Islet of Langerhans (tissue), 1 donor: ENCODE measurements around the gene TSPAN18.

Experiments
- FAIRE-seq: peaks from one replicate; lab custom pipeline; 2011; peaks lifted over from hg19 to GRCh38; lab: Jason Lieb, UNC

Gene TSPAN18

DNA sequence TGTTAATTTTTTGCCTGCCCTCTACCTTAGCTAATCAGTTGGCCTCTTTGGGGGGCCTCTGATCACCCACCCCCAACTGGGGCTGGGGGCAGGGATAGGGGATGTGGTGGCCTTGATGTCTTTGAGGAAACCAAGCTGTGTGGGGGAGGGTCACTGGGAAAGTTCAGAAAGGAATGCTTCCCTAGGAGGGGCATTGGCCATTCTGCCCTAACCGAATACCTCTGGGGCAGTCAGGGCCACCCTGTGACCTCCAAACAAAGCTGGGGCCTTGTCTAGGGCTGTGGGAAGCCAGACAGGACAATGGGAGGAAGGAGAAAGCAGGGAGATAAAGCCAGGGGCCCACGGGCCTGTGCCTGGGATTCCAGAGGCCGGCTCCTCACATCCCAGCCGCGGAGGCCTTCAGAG, 97.5 kb downstream of the TSPAN18 start:
- no peak for FAIRE-seq

DNA sequence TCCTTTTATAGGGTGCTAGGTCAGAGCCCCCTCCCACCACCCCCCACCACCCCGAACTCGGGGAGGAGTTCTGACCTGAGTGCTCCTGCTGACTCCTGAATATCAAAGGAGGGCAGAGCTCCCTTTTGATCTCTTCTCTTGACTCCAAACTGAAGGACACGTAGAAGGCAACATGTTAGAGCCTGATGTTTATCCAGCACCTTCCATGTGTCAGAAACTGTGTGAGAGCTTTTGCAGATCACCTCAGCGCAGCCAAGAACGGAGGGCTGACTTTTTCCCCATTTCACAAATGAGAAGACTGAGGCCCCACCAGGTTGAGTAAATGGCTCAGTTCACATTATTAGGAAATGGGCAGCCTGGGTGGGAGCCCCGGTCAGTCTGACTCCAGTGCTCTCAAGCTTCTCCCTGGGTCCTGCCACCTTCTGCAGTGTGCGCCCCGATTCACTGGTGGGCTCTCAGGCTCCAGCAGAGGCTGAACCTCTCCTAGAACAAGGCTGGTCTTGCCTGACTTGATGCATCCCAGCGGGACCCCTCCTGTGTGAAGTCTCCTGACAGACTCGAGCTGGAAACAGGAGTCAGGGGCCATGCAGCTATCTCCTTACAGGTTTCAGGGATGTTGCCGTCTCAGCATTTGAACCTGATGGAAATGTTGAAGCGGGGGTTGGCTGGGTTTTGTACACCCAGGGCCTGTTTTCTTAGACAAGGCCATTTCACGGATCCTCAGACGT, 98.5 kb downstream of the TSPAN18 start:
- FAIRE-seq = no peak

DNA sequence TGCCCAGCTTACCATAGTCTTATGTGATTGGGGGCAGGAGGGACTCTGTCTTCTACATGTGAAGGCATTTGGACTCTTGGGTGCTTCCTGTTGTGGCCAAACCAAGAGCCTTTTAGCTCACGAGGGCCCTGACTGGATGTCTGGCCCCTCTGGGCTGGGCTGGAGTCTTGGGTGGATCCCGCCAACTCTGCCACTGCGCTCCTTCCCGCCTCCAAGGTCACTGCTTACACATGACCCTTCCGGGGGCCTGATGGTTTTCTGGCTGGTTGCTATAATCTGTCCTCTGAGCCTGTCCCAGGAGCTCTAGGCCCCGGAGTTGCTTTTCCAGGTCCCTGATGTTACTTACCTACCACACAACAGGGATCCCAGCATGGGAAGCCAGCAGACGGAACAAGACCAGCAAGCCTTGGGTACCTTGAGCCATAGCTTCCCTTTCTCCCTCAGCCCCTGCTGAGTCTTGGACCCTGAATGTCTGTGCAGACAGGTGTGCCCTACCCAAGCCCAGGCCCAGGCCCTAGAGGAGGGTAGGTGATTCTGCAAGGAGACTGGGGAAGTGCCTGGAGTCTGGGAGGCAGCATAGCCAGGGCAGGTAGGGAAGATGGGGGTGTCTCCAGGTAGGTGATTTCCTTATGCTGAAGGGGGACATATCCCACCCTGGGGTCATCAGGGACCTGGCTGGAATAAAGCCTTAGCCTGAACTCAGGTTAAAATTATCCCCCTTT, 100.3 kb downstream of the TSPAN18 start:
- FAIRE-seq = no peak

DNA sequence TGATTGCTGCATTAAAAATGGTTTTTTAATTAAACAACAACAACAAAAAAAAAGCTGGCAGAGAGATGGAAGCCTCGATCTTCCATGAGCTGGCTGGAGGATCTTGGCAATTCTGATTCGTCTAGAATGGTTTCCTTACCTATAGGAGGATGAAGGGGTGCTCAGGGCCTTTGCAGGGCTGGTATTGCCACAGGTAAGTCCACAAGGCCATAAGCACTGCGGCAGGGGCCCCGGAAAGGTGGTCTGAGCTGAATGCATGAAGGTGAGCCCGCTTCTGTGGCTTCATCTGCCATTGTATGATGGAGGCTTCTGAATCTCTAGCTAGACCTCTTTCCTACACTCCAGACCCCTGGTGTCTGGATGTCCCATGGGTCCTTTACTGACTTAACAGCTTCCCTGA, 101.5 kb downstream of the TSPAN18 start:
- no peak for FAIRE-seq

DNA sequence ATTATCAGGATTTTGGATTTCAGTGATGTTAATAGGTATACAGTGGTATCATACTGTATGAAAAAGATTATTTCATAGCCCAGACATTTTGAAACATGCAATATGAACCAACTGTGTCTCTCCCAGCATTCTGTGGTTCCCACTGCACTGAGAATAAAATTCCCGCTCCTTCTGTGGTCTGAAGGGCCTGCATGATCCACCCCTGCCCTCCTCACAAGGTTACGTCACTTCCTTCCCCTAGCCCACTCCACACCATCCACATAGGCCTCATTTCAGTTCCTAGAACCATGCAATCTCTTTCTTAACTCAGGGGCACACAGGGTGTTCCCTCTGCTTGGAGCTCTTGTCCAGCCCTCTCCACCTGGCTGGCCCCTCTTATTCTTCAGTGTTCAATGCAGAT, 103.1 kb downstream of the TSPAN18 start:
- FAIRE-seq = no peak

DNA sequence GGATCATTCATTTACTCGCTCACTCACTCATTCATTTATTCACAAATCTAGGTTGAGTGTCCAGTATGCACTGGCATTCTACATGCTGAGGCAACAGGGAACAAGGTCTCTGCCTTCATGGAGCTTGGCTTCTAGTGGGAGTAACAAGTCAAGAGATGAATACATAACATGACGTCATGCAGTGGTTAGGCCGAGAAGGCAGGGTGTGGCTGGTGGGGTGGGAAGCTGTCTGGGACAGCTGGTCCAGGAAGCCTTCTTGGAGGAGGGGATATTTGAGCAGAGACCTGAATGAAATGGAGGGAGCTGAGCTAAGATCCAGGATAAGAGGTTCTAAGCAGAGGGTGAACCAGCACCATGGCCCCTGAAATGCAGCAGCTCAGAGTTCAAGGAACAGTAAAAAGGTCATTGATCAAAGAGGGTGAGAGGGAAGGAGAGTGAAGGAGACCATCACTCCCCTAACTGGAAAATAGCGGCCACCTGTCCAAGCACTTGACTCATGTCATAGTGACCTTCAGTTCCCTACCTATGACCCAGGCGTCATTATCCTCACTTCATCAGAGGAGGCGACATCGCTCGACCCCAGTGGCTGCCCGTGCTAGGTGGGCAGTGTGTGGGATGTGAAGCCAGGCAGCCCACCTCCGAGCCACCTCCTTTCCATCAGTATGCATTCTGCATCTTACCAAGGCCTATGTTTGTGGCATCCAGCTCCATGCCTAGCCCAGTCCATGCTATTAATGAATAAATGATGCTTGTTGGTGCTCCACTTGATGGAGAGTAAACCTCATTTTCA, 105.0 kb downstream of the TSPAN18 start:
- FAIRE-seq = no peak

DNA sequence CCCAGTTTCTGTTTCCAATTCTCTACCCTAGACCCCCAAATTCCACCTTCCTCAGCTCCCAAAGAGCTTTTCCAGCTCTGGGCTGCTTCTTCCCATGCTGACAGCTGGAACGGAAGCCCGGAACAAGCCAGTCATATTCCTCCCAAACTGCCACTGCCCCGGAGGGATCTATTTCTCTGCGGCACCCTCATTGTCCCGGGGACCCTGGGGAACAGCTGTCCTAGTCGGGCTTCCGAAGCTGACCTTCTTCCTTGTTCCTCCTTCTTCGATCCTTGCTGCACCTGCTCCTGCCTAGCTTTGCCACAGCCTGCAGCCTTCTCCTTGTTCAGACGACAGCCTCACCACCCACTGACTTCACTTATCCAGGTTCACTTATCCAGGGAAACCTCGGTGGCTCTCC, 105.7 kb downstream of the TSPAN18 start:
- no peak for FAIRE-seq

DNA sequence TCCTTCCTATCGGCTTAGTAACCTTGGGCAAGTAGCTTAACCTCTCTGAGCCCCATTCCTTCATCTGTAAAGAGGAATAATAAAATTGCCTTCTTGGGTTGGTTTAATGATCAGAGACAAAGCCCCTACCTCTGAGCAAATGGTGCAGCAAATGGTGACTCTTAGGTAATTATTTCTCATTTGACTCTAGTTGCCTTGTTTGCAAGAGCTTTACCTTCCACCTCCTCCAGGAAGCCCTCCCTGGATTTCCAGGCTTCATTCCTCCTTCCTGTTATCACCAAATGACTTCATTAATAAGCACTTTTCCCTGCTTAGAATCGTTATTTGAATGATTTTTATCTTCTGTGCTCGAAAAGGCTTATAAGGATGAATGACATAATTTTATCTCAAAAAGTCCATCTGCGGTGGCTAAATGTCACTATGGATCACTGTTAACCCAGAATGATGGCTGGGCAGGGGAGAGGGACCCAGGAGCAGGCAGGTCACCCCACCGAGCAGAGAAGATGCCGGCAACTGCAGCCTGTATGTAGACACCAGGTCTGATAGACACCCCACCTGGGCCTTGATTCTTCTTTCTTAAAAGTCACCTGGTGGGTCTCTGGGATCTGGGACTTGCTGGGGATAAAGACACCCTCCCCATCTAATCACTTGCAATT, 106.6 kb downstream of the TSPAN18 start:
- no peak for FAIRE-seq

DNA sequence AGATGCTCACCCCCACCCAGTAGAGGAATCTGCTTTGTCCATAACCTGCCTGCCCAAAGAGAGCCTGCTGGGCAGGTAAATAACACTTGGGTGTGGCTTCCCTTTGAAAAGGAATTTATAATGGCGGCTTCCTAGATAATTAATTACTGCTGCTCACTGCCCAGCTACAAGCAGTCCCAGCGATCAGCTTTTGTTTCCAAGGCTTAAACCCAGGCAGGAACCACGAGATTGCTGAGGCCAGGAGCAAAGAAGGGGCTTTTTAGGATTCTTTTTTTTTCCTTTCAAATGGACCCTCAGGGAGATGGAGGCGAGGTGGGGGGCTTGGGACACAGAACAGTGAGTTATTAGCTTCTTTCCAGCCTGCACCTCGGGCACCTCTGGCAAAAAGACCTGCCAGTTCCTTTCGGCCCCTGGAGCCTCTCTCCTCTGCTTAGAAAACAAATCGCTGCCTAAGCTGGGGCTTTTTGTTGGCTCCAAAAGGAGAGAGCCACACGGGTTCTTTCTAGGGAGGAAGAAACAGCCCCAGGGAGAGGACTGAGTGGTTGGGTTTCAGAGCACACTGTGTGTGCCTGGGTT, 107.2 kb downstream of the TSPAN18 start:
- no peak for FAIRE-seq

DNA sequence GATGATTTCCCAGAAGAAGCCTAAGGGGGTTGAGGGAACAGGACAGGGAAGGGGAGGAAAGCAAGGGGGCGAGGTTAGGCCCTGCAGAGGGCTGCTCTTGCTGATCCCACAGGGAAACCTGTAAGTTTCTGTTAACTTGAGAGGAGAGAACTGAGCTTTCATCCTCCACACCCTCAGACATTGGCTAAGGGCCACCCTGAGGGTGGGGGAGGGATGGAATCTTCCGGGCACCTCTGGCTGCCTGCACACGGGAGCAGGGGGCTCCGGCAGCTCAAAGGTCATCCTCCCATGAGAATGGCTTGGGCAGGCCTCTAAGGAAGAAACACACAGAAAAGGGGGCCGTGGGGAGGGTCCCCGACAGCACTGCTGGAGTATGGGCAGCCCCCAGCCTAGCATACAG, 108.1 kb downstream of the TSPAN18 start:
- FAIRE-seq = no peak

DNA sequence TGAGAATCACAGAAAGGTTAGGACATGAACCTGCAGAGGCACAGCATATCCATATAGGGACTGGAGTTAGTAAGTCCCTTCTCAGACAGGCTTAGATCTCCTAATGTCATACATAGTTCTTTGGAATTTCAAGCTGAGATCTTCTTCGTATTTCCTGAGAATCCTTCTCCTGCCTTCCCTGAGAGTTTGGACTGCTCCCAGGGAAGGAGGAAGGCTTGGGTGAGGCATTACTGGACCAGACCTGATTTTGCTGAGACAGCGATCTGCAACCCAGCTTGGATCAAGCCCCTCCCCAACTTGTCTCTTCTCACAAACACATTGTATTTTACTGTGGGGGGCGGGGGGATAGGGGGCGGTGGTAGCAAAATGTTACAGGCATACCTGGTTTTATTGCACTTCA, 108.5 kb downstream of the TSPAN18 start:
- no peak for FAIRE-seq

DNA sequence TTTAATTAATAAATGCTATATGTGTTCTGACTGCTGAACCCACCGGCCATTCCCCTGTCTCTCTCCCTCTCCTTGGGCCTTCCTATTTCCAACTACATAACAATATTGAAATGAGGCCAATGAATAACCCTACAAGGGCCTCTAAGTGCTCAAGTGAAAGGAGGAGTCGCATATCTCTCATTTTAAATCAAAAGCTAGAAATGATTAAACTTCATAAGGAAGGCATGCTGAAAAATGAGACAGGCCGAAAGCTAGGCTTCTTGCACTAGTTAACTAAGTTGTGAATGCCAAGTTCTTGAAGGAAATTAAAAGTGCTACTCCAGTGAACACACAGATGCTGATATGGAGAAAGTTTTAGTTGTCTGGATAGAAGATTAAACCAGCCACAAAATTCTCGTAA, 109.2 kb downstream of the TSPAN18 start:
- FAIRE-seq = no peak

DNA sequence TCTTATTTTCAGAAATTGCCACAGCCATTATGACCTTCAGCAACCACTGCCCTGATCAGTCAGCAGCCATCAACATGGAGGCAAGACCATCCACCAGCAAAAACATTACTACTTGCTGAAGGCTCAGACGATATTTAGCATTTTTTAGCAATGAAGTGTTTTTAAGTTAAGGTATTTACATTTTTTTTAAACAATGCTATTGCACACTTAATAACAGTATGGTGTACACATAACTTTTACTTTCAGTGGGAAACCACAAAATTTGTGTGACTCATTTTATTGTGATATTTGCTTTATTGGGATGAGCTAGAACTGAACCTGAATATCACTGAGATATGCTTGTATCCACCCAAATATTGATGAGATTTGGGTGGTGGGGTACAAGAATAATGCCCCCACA, 110.9 kb downstream of the TSPAN18 start:
- FAIRE-seq = no peak

DNA sequence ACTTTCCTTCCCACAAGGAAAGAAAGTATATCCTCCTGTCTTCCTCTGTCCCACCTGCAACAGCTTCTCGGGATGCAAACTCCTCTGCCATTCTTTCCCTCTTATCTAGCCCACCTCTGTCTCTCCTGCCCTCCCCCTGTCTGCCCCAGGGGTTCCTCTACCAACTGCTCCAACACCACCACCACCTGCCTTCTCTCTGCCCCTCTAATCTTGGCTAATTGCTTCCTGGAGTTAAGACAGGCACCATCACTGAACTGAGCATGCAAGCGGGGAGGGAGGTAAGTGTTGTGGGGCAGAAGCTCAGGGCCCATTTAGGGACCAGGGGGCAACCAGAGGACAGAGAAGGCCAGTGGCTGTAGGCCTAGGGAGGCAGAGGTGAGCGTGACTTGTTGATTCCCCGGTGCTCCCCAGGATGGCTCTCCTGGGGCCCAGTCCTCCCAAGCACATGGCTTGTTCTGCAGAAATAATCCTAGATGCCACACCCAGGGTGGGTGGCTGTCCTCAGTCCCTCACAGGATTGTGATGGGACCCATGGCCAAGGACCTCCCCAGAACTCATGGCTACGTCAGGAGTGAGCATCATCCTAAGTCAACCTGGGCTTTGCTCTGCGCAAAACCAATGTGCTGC, 112.8 kb downstream of the TSPAN18 start:
- no peak for FAIRE-seq

DNA sequence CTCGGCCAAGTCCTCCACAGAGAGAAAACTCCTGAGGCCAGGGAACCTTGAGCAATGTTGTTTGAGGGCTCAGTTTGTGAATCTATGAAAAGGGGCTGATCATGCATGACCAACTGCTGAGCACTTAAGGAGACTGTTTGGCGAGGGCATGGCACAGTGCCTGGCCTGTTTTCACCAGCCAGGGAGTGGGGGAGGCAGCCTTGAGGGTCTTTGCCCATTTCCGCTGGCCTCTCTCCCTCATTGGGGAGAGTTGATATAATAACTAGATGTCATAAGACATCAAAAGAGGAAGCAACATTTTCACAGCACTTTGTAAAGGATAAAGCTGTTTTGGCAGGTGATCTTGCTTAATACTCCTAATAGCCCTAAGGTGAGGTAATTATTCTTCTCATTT, 113.3 kb downstream of the TSPAN18 start:
- FAIRE-seq = no peak

DNA sequence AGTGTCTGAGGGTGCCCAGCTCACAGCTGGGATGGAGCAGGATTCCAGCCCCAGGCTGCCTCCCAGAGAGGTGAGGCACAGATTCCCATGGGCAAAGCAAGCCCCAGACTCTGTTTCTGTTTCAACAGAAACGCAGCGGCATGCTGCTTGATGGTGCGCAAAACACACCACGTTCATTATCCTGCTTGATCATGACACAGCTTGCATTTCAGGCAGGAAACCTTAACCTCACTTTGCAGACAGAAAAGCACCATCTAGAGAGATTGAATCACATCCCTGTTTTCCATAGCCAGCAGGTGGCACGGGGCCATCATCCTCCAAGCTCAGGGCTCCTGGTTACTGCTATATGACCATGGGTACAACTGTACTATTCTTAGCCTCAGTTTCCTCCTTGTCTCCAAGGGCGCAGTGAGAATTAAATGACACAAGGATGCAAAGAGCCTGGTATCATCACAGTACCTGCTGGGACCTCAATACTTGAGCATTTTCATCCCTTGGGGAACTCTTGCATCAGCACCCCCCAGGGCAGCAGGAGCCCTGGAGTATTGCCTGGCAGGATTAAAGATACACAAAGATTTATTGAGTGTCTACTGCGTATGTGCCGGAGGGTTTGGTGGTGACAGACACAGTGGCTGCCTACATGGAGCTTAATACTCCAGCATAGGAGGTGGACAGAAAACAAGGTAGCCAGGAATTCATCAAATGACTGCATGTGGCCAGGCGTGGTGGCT, 113.9 kb downstream of the TSPAN18 start:
- no peak for FAIRE-seq

DNA sequence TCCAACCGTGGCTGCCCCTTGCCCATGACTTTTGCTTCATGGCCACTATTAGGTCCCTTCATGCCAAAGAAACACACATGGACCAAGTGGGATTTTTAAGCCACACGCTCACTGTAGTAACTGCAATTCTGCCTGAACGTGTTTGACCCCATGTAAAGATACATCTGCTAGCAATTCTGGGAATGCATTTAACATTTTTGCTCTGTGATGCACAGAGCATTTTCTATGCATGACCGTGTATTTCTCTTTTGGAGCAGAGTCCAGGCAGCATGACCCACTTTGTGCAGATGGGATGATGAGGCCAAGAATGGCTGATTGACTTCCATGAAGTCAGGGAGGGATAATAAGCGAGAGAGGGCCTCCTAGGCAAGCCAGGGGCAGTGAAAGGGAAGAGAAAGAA, 115.5 kb downstream of the TSPAN18 start:
- FAIRE-seq = no peak

DNA sequence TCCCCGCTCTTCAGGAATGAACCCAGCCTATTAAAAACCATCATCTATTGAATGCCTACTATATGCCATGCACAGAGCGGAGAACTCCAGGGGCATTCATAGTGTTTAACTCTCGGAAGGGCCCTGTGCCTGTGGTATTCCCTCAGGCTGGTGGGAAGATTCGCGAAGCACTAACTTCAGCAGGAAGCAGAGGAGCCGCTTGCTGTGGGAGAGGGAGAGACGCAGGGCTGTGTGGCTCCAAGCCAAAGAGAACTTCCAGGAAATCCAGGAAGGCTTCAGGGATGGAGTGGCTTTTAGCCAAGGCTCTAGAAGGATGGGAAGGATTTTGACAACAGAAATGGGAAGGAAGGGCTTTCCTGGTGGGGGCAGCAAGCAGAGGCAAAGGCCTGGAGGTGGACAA, 120.1 kb downstream of the TSPAN18 start:
- no peak for FAIRE-seq

DNA sequence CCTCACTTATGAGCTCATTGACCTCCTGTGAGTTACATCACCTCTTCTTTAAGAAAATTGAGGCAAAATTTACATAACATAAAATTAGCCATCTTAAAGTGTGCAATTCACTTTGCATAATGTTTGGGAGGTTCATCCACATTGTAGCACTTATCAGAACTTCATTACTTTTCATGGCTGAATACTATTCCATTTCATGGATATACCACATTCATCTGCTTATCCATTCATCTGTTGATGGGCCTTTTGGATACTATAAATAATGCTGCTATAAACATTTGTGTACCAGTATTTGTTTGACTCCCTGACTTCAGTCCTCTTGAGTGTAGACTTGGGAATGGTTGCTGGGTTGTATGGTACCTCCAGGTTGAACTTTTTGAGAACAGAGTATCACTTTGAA, 120.6 kb downstream of the TSPAN18 start:
- FAIRE-seq = no peak

DNA sequence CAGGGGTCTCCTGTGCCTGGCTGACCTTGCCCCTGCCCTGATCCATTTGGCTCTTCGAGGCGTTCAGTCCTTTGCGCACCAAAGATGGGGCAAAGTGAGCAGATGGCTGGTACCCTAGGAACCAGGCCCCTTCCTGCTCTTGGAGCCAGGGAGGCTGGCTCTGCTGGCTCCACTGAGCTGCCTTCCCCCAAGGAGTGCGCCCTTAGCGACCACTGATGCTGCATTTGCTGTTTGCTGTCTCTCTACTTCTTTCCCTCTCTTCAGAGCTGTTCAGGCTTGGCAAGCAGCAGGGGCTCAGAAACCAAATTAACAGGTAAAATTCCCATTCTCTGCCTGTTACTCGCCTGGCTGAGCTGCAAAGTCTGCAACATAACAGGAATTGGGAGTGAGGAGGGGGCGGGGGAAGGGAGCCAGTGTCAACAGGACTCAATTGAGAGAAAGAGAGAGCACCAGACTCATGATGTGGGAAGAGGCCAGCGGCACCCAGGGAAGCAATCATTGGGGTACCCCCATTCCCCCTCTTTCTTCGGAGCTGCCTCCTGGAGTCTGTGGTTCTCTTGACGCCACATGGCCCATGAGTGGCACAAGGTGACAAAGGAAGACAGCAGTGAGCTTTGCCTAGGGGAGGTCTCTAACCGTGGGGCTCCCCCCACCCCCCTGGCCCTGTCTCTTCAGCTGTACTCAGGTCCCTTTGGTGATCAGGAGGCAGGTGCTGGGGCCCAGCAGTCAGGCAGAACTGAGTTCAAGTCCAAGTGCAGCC, 121.6 kb downstream of the TSPAN18 start:
- FAIRE-seq = no peak

DNA sequence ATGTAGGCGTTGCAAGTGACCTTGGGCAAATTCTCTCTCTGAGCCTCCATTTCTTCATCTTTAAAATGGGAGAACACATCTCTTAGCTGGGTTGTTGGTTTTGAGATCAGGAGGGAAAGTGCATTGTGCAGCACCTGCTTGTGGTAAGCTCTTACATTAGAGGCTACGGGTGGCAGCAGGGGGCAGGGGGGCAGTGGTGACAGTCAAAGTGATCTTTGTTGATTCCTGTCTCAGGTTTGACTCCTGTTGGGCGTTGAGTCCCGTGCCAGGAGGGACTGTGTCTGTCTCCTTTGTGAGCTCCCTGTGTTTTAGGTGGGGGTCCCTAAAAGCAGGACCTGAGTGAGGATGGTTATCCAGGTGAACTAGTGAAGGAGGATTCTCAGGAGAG, 122.2 kb downstream of the TSPAN18 start:
- FAIRE-seq = no peak
